Measurements from ENCODE around the gene FRY.

DNA sequence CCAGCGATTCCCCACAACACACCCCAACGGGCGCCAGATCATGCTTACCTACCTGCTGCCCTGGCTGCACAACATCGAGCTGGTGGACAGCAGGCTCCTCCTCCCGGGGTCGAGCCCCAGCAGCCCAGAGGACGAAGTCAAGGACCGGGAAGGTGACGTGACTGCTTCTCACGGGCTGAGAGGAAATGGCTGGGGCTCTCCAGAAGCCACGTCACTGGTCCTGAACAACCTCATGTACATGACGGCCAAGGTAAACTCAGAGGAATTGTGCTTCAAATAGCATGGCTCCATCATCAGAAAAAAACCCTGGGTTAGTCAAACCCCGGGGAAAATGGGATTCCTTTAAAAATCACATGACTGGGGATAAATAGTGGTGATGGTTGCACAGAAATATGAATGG is 177.3 kb downstream of the FRY start:
- TF ChIP-seq POLR2A (IDR thresholded peaks at IDR 0.05) = no peak
- TF ChIP-seq, protein P1, sequence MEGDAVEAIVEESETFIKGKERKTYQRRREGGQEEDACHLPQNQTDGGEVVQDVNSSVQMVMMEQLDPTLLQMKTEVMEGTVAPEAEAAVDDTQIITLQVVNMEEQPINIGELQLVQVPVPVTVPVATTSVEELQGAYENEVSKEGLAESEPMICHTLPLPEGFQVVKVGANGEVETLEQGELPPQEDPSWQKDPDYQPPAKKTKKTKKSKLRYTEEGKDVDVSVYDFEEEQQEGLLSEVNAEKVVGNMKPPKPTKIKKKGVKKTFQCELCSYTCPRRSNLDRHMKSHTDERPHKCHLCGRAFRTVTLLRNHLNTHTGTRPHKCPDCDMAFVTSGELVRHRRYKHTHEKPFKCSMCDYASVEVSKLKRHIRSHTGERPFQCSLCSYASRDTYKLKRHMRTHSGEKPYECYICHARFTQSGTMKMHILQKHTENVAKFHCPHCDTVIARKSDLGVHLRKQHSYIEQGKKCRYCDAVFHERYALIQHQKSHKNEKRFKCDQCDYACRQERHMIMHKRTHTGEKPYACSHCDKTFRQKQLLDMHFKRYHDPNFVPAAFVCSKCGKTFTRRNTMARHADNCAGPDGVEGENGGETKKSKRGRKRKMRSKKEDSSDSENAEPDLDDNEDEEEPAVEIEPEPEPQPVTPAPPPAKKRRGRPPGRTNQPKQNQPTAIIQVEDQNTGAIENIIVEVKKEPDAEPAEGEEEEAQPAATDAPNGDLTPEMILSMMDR (IDR thresholded peaks at IDR 0.05) = no peak

Data from uterus (tissue), 2 donors.